Right lobe of liver (tissue), 4 donors: ENCODE measurements around the gene SRP14.

Experiments
- CTCF ChIP-seq, 4 donors: fragments of 200-600 bp in 3 of 4; fragments of 450-650 bp in 1 of 4; IDR thresholded peaks; one replicate each; pipeline versions ENCODE4 v1.5.1 to v1.8.0; 2016 to 2022; ENCODE audit warnings: antibody characterized with exemption in 4 of 4, mild to moderate bottlenecking in 2 of 4
- POLR2A ChIP-seq: fragments of 450-650 bp; IDR thresholded peaks from one replicate; pipeline ENCODE4 v1.6.1; 2017; ENCODE audit warnings: antibody characterized with exemption, mild to moderate bottlenecking
- donor health status: DM: no; HTN: no; CAD: no.
- donor health status: DM: no; HTN: no; CAD: no.
- donor health status: DM: no; HTN: yes; CAD: no.

- TF ChIP-seq CTCF (IDR thresholded peaks at IDR 0.05), result no peak
- TF ChIP-seq POLR2A, result no peak
These were observed 41.3 kb downstream of the SRP14 start for GRCh38 chr15:39997639-39998038.
